Stimulated activated naive B cell treated with anti-CD40 and anti-IgM and Interleukin-4, amounts not matched to agents 10 μg/mL and 1 μg/mL and 100 μg/mL, for 72 hours (primary cell): ENCODE measurements around the gene LSM12.
A peak's percentile ranks its signal among the peaks of the same experiment; 100 is the strongest.
"Not testable (repeated sequence)": the region's sequence is repeated elsewhere in the genome, so short reads cannot be mapped to it uniquely, and the experiment has no call there.

Experiments used
- ATAC-seq, 2 donors: fragments of 150-1000 bp; cut with Tn5 transposase; replicated peaks; 2 replicates each; pipeline ENCODE4 v1.10.0; 2021; ENCODE audit warnings: moderate library complexity in 1 of 2
- DNase-seq: peaks from one replicate; pipeline ENCODE4 v3.0.0; 2021
- H3K27ac Mint-ChIP-seq: one replicate; pipeline ENCODE4 v1.8.0; 2022; ENCODE audit warnings: mild to moderate bottlenecking, mixed read lengths
- H3K27me3 Mint-ChIP-seq, 2 donors: one replicate each; pipeline ENCODE4 v1.8.0; 2022; ENCODE audit warnings: mixed read lengths in 2 of 2
- H3K36me3 Mint-ChIP-seq, 2 donors: one replicate each; pipeline ENCODE4 v1.8.0; 2022; ENCODE audit warnings: mixed read lengths in 2 of 2, mild to moderate bottlenecking in 1 of 2
- H3K4me1 Mint-ChIP-seq, 2 donors: one replicate each; pipeline ENCODE4 v1.8.0; 2022; ENCODE audit warnings: mixed read lengths in 2 of 2, mild to moderate bottlenecking in 1 of 2
- H3K4me3 Mint-ChIP-seq, 2 donors: one replicate each; pipeline ENCODE4 v1.8.0; 2022; ENCODE audit warnings: mild to moderate bottlenecking in 2 of 2, mixed read lengths in 2 of 2, moderate library complexity in 1 of 2
- H3K9me3 Mint-ChIP-seq, 2 donors: one replicate each; pipeline ENCODE4 v1.8.0; 2022; ENCODE audit warnings: mixed read lengths in 2 of 2, mild to moderate bottlenecking in 1 of 2

The LSM12 gene

DNA sequence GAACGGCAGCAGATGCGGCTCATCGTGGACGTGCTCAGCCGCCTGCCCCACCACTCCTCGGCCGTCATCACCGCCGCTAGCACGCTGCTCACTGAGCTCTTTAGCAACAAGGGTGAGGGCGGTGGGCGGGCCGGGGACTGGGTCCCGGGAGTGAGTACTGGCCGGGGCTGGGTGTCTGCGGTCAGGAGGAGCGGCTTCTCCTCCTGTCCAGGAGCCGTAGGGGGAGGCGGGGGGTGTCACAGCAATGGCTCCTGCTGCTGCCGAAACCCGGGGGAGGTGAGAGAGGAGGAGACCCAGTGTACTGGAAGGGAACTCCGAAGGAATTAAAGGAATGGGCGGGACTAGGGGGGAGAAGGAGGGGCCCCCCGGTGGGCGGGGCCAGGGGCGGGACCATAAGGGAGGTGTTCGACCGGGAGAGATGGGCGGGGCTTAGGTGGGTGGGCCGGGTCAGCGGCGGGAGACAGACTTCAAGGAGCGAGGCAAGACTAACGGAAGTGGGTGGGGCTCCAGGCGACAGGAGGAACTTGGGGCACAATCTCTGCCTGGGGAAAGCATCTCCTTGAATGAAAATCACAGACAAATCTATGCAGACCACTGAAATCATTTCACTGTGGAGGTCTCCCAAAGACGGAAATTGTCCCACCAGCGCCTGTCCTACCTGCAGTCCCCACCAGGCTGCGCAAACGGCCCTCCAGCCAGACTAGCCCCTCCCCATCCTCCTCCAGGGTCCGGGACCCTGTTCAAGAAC lies 59.7 kb downstream of the LSM12 start:
- DNase-seq (peak; percentile 81), ATAC-seq (peak; percentile 85 to 90)
- Mint-ChIP-seq H3K9me3 (no peaks in the 10 kb centered on the region), H3K27ac (peak overlapping the region; percentile 94), H3K36me3 (peaks cover 15 to 17% of the 10 kb centered on the region in 2 donors), H3K4me3 (peak overlapping the region; percentile 74 to 86), H3K4me1 (peaks cover 32 to 46% of the 10 kb centered on the region in 2 donors), H3K27me3 (peaks cover 20 to 26% of the 10 kb centered on the region in 2 donors)

DNA sequence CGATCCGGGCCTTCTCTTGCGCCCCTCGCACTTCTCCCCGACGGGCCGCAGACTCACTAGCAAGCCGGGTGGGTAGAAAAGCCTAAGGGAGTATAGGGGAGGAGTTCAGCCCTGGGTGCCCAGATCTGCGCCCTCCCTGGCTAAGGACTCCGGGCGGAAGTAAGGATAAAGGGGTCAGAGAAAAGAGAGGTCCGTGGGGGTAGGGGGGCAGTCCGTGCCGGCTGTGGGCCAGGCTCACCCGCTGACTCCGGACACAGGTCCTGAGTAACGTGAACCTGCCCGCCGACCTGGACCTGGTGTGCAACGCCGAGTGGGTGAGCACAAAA lies 60.2 kb downstream of the LSM12 start:
- ATAC-seq (peak; percentile 10 to 14), DNase-seq (no peak)
- Mint-ChIP-seq H3K27me3 (peaks cover 25 to 30% of the 10 kb centered on the region in 2 donors), H3K9me3 (no peaks in the 10 kb centered on the region), H3K27ac (peak overlapping the region; percentile 94), H3K36me3 (peaks cover 11 to 12% of the 10 kb centered on the region in 2 donors), H3K4me1 (peaks cover 28 to 44% of the 10 kb centered on the region in 2 donors), H3K4me3 (peak overlapping the region; percentile 74 to 86)

DNA sequence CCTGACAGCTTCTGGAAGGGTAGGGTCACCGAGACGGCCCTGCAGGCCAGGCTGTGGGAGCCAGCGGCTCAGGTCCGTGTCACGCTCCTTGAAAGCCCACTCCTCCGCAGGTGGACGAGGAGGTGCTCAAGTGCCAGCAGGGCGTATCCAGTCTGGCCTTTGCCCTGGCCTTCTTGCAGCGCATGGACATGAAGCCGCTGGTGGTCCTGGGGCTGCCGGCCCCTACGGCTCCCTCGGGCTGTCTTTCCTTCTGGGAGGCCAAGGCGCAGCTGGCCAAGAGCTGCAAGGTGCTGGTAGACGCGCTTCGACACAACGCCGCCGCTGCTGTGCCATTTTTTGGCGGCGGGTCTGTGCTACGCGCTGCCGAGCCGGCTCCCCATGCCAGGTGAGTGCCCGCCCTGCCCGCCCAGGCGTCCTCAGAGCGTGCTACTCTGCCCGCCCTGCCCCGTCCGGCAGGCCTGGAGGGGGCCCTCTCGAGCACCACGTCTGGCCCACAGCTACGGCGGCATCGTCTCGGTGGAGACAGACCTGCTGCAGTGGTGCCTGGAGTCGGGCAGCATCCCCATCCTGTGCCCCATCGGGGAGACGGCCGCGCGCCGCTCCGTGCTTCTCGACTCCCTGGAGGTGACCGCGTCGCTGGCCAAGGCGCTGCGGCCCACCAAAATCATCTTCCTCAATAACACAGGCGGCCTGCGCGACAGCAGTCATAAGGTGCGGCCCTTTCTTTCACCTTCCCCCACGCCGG lies 60.8 kb downstream of the LSM12 start:
- Mint-ChIP-seq H3K27me3 (peaks cover 25 to 30% of the 10 kb centered on the region in 2 donors), H3K9me3 (no peaks in the 10 kb centered on the region), H3K36me3 (peaks cover 9 to 10% of the 10 kb centered on the region in 2 donors), H3K27ac (peak overlapping the region; percentile 94), H3K4me1 (peaks cover 26 to 38% of the 10 kb centered on the region in 2 donors), H3K4me3 (peak overlapping the region; percentile 74 to 86)
- no peak for DNase-seq
- ATAC-seq, result peak; percentile 16 to 32

DNA sequence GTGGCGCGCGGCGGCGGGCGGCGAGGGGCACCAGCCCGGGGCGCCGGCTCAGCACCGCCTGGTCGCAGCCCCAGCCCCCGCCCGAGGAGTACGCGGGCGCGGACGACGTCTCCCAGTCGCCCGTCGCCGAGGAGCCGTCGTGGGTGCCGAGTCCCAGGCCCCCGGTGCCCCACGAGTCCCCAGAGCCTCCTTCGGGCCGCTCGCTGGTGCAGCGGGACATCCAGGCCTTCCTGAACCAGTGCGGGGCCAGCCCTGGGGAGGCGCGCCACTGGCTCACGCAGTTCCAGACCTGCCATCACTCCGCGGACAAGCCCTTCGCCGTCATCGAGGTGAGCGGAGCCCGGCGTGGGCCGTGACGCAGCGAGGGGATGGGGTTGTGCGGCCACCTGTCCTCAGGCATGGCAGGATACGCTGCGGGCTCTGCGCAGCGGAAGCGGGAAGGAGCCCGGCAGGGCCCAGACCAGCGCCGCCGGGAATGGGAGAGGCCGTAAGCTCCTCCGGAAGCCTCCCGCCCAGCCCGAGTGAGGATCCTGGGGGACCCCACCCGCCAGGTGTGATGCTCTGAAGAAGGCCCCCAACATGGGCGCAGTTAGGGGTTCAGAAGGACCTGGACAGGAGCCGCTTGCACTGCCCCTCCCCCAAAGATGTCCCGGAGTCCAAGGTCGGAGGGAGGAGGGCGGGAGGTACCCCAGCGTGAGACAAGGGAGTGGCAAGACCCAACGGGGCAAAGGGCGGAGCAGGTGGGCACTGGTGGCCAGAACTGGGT lies 61.5 kb downstream of the LSM12 start:
- DNase-seq (no peak), ATAC-seq (no peak)
- peak overlapping the region; percentile 71 for H3K27ac Mint-ChIP-seq
- H3K27me3 Mint-ChIP-seq, result peaks cover 25 to 30% of the 10 kb centered on the region in 2 donors
- H3K9me3 Mint-ChIP-seq, result no peaks in the 10 kb centered on the region
- peaks cover 24 to 36% of the 10 kb centered on the region in 2 donors for H3K4me1 Mint-ChIP-seq
- H3K4me3 Mint-ChIP-seq, result peak overlapping the region; percentile 46 to 50
- peaks cover 3 to 6% of the 10 kb centered on the region in 2 donors for H3K36me3 Mint-ChIP-seq

DNA sequence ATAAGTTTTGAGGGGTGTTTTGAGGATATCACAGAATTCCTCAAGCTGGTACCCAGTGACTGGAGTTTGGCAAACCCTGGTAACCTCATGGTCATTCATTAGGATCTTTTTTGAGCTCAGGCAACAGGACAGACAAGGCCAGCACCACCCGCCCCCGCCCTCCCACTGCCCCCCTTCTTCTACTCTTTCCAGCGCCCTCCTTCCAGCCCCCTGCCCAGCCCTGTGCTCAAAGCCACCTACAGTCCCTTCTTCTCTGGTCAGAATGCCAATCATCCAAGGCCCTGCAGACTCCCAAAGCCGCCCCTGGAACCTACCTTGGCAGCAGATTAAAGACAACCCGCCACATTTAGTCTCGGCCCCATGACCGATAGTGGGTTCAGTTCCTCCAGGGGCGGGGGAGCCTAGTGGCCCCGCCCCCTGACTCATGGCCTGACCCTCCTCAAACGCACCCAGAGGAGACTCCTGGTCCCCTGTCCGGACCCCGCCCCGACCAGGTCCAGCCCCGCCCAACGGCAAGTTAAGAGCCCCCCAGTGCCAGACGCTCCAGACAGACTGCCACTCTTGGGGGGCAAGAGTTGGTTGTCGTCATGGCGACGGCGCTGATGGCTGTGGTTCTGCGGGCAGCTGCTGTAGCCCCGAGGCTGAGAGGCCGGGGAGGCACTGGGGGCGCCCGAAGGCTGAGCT lies 62.3 kb downstream of the LSM12 start, which contains the start of gene NAGS:
NAGS (plus strand) TSS at position 546 of the 684 bp plus-strand sequence; CDS start at position 588, 42 bp downstream.
- Mint-ChIP-seq H3K4me1 (peaks cover 24 to 36% of the 10 kb centered on the region in 2 donors), H3K27ac (peak within 1 kb of the TSS; percentile 71), H3K27me3 (peaks cover 26 to 36% of the 10 kb centered on the region in 2 donors), H3K9me3 (no peaks in the 10 kb centered on the region), H3K4me3 (peak within 1 kb of the TSS; percentile 46 to 50), H3K36me3 (peaks cover 0 to under 1% of the 10 kb centered on the region in 2 donors)
- DNase-seq (no peak), ATAC-seq (no peak)

DNA sequence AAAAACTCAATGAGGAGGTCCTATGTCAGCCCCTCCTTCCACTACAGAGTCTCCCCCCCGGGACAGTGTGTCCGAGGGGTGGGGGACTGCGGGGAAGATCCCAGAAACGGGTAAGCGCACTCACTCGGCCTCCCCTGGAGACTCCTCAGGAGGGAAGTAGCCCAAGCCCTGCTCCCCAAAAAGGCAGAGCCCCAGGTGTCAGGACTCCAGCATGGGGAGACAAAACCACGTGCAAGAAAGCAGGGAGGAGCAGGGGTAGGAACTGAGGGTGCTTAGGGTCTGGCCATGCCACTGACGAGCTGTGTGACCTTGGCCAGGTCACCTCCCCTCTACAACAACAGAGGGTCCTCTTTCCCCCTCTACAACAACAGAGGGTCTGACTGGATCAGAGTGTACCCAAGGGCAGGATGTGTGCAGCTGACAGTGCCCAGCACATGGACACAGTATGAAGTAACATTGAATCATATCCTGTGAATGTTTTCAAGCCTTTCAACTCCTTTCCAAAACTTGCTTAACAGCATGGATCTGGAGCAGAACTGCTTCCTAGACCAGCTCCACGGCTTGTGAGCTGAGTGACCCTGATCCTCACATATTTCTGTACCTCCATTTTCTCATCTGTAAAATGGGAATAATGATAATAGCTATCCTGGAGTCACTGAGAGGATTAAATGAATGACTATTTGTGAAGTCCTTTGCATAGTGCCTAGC lies 64.2 kb downstream of the LSM12 start:
- Mint-ChIP-seq H3K9me3 (no peaks in the 10 kb centered on the region), H3K27ac (no peak overlapping the region), H3K4me1 (peaks cover 14 to 24% of the 10 kb centered on the region in 2 donors), H3K36me3 (no peaks in the 10 kb centered on the region), H3K4me3 (no peak overlapping the region), H3K27me3 (peaks cover 35 to 45% of the 10 kb centered on the region in 2 donors)
- DNase-seq (no peak), ATAC-seq (no peak)

DNA sequence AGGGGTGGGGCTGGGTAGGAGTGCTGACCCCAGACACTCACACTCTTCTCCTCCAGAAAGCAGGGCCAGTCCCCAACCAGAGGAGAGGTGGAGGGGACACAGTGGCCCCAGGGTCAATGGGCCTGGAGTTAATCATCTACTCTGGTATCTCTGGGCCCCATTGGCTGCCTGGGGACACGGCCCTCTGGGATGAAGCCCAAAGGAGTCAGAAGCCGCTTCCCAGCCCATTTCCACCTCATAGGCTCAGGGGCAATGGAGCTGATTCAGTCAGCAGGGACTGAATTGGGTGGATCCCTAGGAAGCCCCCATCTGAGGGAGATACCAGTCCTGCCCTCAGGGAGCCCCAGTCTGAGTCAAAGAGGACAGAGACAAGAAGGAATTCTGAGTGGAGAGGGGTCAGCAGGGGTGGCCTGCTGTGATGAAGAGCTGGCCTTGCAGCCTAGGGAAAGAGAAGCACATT lies 65.0 kb downstream of the LSM12 start:
- H3K27ac Mint-ChIP-seq, result no peak overlapping the region
- no peaks in the 10 kb centered on the region for H3K9me3 Mint-ChIP-seq
- peaks cover 35 to 45% of the 10 kb centered on the region in 2 donors for H3K27me3 Mint-ChIP-seq
- H3K36me3 Mint-ChIP-seq, result no peaks in the 10 kb centered on the region
- ATAC-seq (no peak), DNase-seq (no peak)
- H3K4me3 Mint-ChIP-seq, result no peak overlapping the region
- peaks cover 10 to 16% of the 10 kb centered on the region in 2 donors for H3K4me1 Mint-ChIP-seq

DNA sequence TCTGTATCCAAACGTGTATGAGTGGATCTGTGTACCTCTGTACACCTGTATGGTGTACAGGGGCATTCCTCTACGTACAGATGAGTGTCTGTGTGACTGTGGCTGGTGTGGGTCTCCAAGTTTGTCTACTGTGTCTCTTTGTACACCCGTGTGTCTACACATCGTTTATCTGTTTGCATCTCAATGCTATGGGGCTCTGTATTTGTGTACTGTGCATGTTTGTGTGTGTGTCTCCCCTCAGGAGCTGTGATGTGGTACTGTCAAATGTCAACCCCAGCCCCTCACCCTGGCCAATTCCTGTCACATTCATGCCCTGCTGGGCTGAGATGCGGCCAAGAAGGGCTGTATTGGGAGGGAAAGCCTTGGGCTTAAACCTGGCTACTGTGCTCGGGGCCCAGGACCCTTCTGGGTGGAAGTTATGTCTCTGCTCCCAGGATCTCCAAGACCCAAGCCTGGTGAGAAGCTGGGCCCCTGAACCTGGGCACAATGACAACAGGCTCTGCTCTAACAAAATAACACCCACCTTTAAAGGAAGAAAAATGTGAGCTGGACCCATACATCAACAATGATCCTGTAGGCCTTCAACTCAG lies 65.5 kb downstream of the LSM12 start:
- H3K4me1 Mint-ChIP-seq, result peaks cover 5 to 10% of the 10 kb centered on the region in 2 donors
- no peak for DNase-seq
- H3K4me3 Mint-ChIP-seq, result no peak overlapping the region
- H3K9me3 Mint-ChIP-seq, result no peaks in the 10 kb centered on the region
- no peaks in the 10 kb centered on the region for H3K36me3 Mint-ChIP-seq
- ATAC-seq, result no peak
- peaks cover 30 to 40% of the 10 kb centered on the region in 2 donors for H3K27me3 Mint-ChIP-seq
- no peak overlapping the region for H3K27ac Mint-ChIP-seq

DNA sequence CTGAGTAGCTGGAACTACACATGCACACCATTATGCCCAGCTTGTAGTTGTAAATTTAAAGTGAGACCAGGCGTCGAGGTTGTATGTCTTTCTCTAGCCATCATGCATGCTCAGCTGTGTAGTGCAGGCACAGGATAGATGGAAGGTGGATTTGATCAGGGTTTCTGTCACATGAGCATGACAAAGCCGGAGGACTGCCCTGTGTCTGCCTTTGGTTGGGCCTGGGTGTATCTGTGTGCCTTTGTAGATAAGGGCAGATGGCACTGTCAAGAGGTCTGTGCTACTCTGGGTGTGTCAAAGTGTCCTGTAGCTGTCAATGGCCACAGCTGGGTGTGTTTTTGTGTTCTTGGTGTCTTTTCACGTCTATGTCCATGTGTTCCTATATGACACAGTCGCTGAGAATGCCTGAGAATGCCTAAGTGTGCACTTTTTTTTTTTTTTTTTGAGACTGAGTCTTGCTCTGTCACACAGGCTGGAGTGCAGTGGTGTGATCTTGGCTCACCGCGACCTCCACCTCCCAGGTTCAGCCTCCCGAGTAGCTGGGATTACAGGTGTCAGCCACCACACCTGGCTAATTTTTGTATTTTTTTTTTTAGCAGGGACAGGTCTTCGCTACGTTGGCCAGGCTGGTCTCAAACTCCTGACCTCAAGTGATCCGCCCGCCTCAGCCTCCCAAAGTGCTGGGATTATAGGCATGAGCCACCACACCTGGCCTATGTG lies 66.2 kb downstream of the LSM12 start:
- peaks cover 28 to 36% of the 10 kb centered on the region in 2 donors for H3K27me3 Mint-ChIP-seq
- H3K9me3 Mint-ChIP-seq, result no peaks in the 10 kb centered on the region
- ATAC-seq (no peak), DNase-seq (no peak)
- peaks cover 3 to 6% of the 10 kb centered on the region in 2 donors for H3K4me1 Mint-ChIP-seq
- no peak overlapping the region for H3K27ac Mint-ChIP-seq
- no peaks in the 10 kb centered on the region for H3K36me3 Mint-ChIP-seq
- no peak overlapping the region for H3K4me3 Mint-ChIP-seq

DNA sequence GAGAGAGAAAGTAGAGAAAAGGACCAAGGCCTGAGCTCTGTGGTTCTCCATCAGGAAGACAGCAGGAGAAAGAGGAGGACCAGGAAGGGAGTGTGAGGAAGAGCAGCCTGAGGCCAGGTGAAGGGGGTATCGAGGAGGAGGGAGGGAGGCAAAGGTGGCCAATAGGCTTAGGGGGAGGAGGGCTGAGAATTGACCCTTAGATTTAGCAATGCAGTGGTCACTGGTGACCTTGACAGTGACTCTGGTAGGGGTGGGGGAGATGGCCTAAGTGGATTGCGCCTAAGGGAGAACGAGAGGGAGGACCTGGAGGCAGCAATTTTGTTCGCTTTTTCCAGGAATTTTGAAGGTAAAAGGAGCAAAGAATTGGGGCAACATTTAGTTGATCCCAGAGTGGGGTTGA lies 67.4 kb downstream of the LSM12 start:
- H3K4me3 Mint-ChIP-seq, result no peak overlapping the region
- H3K4me1 Mint-ChIP-seq, result peaks cover 1 to 13% of the 10 kb centered on the region in 2 donors
- no peak for DNase-seq
- H3K27ac Mint-ChIP-seq, result no peak overlapping the region
- ATAC-seq, result no peak
- H3K9me3 Mint-ChIP-seq, result no peaks in the 10 kb centered on the region
- no peaks in the 10 kb centered on the region for H3K36me3 Mint-ChIP-seq
- peaks cover 27 to 28% of the 10 kb centered on the region in 2 donors for H3K27me3 Mint-ChIP-seq

DNA sequence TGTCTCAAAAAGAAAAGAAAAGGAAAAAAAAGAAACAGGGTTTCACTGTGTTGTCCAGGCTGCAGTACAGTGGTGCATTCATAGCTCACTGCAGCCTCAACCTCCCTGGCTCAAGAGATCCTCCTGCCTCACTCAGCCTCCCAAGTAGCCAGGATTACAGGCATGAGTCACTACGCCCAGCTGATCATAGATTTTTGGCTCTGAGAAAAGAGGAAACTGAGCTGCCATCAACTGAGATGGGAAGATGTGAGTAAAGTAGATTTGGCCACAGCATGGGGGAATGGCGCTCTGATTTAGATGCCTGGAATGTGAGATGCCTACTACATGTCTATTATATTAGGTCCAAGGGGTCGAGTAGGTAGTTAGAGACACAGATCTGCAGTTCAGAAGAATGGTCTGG lies 67.9 kb downstream of the LSM12 start:
- no peak overlapping the region for H3K4me3 Mint-ChIP-seq
- H3K27me3 Mint-ChIP-seq, result peaks cover 25 to 28% of the 10 kb centered on the region in 2 donors

DNA sequence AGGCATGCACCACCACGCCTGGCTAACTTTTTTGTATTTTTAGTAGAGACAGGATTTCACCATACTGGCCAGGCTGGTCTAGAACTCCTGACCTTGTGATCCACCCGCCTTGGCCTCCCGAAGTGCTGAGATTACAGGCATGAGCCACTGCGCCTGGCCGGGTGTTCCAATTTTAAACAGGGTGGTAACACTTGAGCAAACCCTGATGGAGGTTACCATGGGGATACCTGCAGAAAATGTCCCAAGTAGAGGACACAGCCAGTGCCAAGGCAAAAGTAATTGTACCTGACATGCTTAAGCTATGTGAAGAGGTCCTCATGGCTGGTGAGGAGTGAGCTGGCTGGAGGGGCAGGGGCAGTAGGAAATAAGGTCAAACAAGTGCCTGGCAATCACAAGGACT lies 69.3 kb downstream of the LSM12 start:
- H3K4me3 Mint-ChIP-seq, result not testable (repeated sequence)

More for the DNA sequence above, 67.9 kb downstream of the LSM12 start:
- Mint-ChIP-seq H3K4me1 (peaks cover 1 to 13% of the 10 kb centered on the region in 2 donors), H3K9me3 (no peaks in the 10 kb centered on the region), H3K27ac (no peak overlapping the region), H3K36me3 (no peaks in the 10 kb centered on the region)
- no peak for DNase-seq
- no peak for ATAC-seq

More for the DNA sequence above, 69.3 kb downstream of the LSM12 start:
- peaks cover 23 to 28% of the 10 kb centered on the region in 2 donors for H3K27me3 Mint-ChIP-seq
- not testable (repeated sequence) for DNase-seq, H3K27ac Mint-ChIP-seq, H3K36me3 Mint-ChIP-seq, H3K9me3 Mint-ChIP-seq, ATAC-seq
- H3K4me1 Mint-ChIP-seq, result peaks cover 1 to 13% of the 10 kb centered on the region in 2 donors
